Bronchial epithelial cell (primary cell): ENCODE data around the gene MOCS2. TPM values are rescaled to one million over a fixed set of nuclear protein-coding genes. Genes with fewer than 3 reads are reported as not detected.

Experiments used
- DNase-seq: peaks from one replicate; pipeline ENCODE4 v3.0.0-alpha.2; 2010; ENCODE audit warnings: low read depth
- FAIRE-seq: peaks from 2 replicates; lab custom pipeline; 2011; peaks lifted over from hg19 to GRCh38; lab: Jason Lieb, UNC
- H3K27me3 ChIP-seq: 2 replicates; pipeline ENCODE4 v1.5.1; 2011; ENCODE audit warnings: low read length; ENCODE audit not compliant: control insufficient read depth, insufficient read depth
- H3K36me3 ChIP-seq: 2 replicates; pipeline ENCODE4 v1.5.1; 2011; ENCODE audit warnings: low read length; ENCODE audit not compliant: control insufficient read depth, insufficient read depth
- H3K4me3 ChIP-seq: 2 replicates; pipeline ENCODE4 v1.5.1; 2011; ENCODE audit warnings: mild to moderate bottlenecking, low read depth, low read length, control low read depth
- total RNA-seq: library from RNA; depleted of rRNA; stranded (reverse); fragments of >200 nt; gene quantifications from 2 replicates; pipeline ENCODE4 v1.2.1, GENCODE V29; 2014
- TF ChIP-seq, protein P1 (sequence below): IDR thresholded peaks from 2 replicates; pipeline ENCODE4 v1.5.1; 2011; ENCODE audit warnings: mild to moderate bottlenecking, moderate library complexity, low read length, control low read depth, inconsistent platforms; ENCODE audit not compliant: insufficient read depth, severe bottlenecking

The MOCS2 gene
- total RNA-seq, 1 donor from 2014 or later: 15.8 TPM

DNA sequence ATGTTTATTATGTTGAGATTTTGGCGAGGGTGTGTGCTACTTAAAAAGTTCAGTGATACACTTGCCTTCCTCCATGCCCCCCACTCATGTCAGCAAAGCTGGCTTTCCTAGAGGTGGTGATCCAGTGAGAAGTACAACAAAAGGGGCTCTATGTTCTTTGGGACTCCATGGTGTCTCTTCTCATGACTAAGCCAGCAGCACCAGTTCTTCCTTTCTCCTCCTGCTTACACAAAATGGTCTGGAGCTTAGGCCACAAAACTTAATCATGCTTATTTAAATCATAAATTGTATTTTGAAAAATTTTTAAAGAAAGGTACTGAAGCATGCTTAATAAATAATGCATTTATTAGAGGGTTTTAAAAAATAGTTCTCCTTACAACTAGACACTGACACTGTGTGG is 22.4 kb downstream of the MOCS2 start:
- no peaks in the 10 kb centered on the region for H3K27me3 ChIP-seq
- H3K36me3 ChIP-seq: peaks cover 16% of the 10 kb centered on the region
- TF ChIP-seq, protein P1, sequence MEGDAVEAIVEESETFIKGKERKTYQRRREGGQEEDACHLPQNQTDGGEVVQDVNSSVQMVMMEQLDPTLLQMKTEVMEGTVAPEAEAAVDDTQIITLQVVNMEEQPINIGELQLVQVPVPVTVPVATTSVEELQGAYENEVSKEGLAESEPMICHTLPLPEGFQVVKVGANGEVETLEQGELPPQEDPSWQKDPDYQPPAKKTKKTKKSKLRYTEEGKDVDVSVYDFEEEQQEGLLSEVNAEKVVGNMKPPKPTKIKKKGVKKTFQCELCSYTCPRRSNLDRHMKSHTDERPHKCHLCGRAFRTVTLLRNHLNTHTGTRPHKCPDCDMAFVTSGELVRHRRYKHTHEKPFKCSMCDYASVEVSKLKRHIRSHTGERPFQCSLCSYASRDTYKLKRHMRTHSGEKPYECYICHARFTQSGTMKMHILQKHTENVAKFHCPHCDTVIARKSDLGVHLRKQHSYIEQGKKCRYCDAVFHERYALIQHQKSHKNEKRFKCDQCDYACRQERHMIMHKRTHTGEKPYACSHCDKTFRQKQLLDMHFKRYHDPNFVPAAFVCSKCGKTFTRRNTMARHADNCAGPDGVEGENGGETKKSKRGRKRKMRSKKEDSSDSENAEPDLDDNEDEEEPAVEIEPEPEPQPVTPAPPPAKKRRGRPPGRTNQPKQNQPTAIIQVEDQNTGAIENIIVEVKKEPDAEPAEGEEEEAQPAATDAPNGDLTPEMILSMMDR: no peak
- FAIRE-seq: no peak
- DNase-seq: no peak
- no peak overlapping the region for H3K4me3 ChIP-seq

DNA sequence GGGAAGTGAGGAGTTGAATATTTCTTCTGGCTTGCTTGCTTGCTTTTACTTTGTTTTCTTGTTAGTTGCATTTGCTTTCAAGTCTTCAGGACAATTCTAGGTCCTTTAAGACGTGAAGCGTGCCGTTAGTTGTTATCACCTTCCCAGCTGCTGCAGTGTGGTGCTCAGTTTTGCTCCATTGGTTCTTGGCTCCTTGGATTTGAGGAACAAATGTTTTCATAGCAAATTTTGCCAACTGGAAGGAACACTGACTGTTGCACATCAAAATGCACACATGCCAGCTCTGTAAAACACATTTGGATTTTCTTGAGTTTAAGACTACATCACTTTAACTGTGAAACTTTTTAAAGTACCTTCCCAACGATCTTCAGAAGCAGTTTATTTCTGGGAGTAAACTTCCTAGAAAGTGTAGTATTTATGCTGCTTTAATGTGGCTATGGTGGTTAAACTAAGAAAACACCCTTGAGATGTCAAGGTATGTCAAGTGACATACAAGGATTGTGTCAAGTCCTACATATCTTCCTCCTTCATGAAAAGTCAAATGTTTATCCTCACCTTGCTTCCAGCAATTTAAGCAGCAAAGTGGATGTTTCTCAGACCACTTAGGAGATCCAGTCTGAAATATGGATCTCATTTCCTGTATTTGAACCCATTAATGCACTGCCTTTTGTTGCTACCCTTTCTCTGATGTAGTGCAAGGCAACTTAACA is 24.9 kb downstream of the MOCS2 start:
- FAIRE-seq: no peak
- Histone ChIP-seq H3K4me3 (no peak overlapping the region), H3K27me3 (no peaks in the 10 kb centered on the region), H3K36me3 (peaks cover 16% of the 10 kb centered on the region)
- TF ChIP-seq, protein P1: no peak
- no peak for DNase-seq

DNA sequence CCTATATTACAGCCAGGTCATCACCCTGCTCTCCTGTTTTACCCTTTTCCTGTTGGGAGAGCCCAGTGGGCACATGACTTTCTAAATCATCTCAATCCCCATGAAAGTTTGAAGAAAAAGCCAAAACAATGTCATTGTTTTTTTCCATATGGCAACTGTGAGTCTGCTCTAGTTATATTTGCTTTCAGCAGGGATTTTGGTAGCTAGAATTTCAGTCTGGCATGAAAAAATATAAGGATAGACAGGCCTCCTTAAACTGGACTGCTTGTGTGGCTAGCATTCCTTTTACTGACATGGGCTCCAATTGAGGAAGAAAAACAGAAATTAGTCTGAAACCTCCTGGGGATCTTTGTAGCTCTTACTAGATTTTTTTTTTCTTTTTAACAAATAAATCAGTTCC is 25.6 kb downstream of the MOCS2 start:
- Histone ChIP-seq H3K4me3 (no peak overlapping the region), H3K36me3 (peaks cover 16% of the 10 kb centered on the region), H3K27me3 (no peaks in the 10 kb centered on the region)
- peak; percentile 13 for FAIRE-seq
- TF ChIP-seq, protein P1: no peak
- no peak for DNase-seq

DNA sequence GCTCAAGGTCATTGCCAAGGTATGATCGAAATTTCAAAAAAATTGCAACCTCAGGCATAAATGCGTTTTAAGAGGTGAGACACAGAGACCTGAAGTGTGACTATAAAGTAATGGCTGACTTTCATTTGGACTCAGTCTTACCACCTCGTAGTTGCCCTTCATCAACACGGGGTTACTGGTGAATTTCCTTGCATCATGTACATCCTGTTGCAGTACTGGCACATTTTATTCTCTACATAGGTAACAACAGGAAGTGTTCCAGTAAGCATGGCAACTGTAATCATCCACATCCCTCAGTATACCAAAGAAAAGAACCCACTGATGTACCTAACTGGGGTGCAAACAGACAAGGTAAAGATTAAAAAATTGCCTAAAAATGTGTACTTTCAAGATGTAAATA is 29.3 kb downstream of the MOCS2 start:
- Histone ChIP-seq H3K4me3 (no peak overlapping the region), H3K36me3 (peaks cover 21% of the 10 kb centered on the region), H3K27me3 (no peaks in the 10 kb centered on the region)
- TF ChIP-seq, protein P1: no peak
- DNase-seq: no peak
- no peak for FAIRE-seq

DNA sequence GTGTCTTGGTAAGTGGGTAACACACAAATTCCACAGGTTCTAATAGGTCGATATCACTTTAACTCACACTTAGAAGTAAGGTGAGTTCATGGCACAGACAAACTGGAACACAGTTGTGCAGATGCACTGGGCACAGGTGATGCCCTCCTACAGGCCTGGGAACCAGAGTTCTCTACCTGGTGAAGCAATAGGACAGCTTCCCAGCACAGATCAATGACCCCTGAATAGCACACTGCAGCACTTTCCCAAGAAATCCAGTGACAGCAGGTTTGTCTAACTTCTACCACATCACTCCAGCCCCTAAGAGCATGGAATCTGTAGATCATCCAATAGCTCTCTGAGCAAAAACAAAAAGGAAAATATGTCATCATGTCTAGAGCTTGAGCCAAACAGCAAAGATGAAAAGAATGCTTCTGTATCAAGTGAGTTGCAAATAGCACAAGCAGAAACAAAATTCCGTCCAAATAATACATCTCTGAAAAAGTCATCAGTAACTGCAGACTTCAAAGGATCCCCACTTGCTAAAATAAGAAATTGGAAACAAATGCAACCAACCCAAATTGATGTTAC is 33.5 kb downstream of the MOCS2 start:
- Histone ChIP-seq H3K36me3 (peaks cover 27% of the 10 kb centered on the region), H3K27me3 (no peaks in the 10 kb centered on the region)
- FAIRE-seq: peak; percentile 76

More for the DNA sequence above, 33.5 kb downstream of the MOCS2 start:
- TF ChIP-seq, protein P1: no peak
- H3K4me3 ChIP-seq: no peak overlapping the region
- no peak for DNase-seq
